ENCODE data around the gene MCF2L. TPM values are rescaled to one million over a fixed set of nuclear protein-coding genes. Genes with fewer than 3 reads are reported as not detected.

The MCF2L gene
- total RNA-seq, 1 donor from 2014 or later: 6.7 TPM

- H3K9me3 Mint-ChIP-seq (ENCODE audit: low read depth): no peaks in the 10 kb centered on the region
- peak; percentile 75 for DNase-seq (ENCODE audit: low spot score)
- H3K27me3 Mint-ChIP-seq (ENCODE audit: low read depth): peaks cover 3% of the 10 kb centered on the region
- TF ChIP-seq CTCF (IDR thresholded peaks at IDR 0.05): no peak
- H3K4me3 Mint-ChIP-seq (ENCODE audit: unreplicated experiment): no peak overlapping the region
- no peaks in the 10 kb centered on the region for H3K4me1 Mint-ChIP-seq (ENCODE audit: low read depth)
- H3K27ac Mint-ChIP-seq (ENCODE audit: unreplicated experiment): no peak overlapping the region
- no peaks in the 10 kb centered on the region for H3K36me3 Mint-ChIP-seq (ENCODE audit: low read depth)
Observed at GRCh38 chr13:113091211-113091771, 122.3 kb downstream of the MCF2L start.

GRCh38 chr13:113091891-113092775, 123.1 kb downstream of the MCF2L start:
- Mint-ChIP-seq H3K36me3 (ENCODE audit: low read depth) (no peaks in the 10 kb centered on the region), H3K9me3 (ENCODE audit: low read depth) (no peaks in the 10 kb centered on the region), H3K4me3 (ENCODE audit: unreplicated experiment) (no peak overlapping the region), H3K4me1 (ENCODE audit: low read depth) (no peaks in the 10 kb centered on the region), H3K27me3 (ENCODE audit: low read depth) (peaks cover 3% of the 10 kb centered on the region), H3K27ac (ENCODE audit: unreplicated experiment) (no peak overlapping the region)
- DNase-seq (ENCODE audit: low spot score): peak; percentile 80
- TF ChIP-seq CTCF (IDR thresholded peaks at IDR 0.05): no peak

GRCh38 chr13:113092776-113093579, 124.0 kb downstream of the MCF2L start:
- TF ChIP-seq CTCF (IDR thresholded peaks at IDR 0.05): no peak
- no peaks in the 10 kb centered on the region for H3K36me3 Mint-ChIP-seq (ENCODE audit: low read depth)
- no peaks in the 10 kb centered on the region for H3K9me3 Mint-ChIP-seq (ENCODE audit: low read depth)
- H3K4me3 Mint-ChIP-seq (ENCODE audit: unreplicated experiment): no peak overlapping the region
- peaks cover 3% of the 10 kb centered on the region for H3K4me1 Mint-ChIP-seq (ENCODE audit: low read depth)
- no peak overlapping the region for H3K27ac Mint-ChIP-seq (ENCODE audit: unreplicated experiment)
- peak; percentile 79 for DNase-seq (ENCODE audit: low spot score)
- H3K27me3 Mint-ChIP-seq (ENCODE audit: low read depth): peaks cover 3% of the 10 kb centered on the region

- peaks cover 3% of the 10 kb centered on the region for H3K27me3 Mint-ChIP-seq (ENCODE audit: low read depth)
- H3K9me3 Mint-ChIP-seq (ENCODE audit: low read depth): no peaks in the 10 kb centered on the region
- H3K4me3 Mint-ChIP-seq (ENCODE audit: unreplicated experiment): no peak overlapping the region
- no peak overlapping the region for H3K27ac Mint-ChIP-seq (ENCODE audit: unreplicated experiment)
- peak; percentile 74 for DNase-seq (ENCODE audit: low spot score)
- H3K36me3 Mint-ChIP-seq (ENCODE audit: low read depth): no peaks in the 10 kb centered on the region
- peaks cover 11% of the 10 kb centered on the region for H3K4me1 Mint-ChIP-seq (ENCODE audit: low read depth)
- no peak for TF ChIP-seq CTCF (IDR thresholded peaks at IDR 0.05)
Observed at GRCh38 chr13:113093580-113094409, 124.8 kb downstream of the MCF2L start.

Data from chondrocyte (in vitro differentiated cells).